GM21390 (cell line): ENCODE measurements around the gene CEP131.
"Not testable (repeated sequence)": the region's sequence is repeated elsewhere in the genome, so short reads cannot be mapped to it uniquely, and the experiment has no call there.

ENCODE experiments used
- ATAC-seq: cut with Tn5 transposase; IDR thresholded peaks from one replicate; pipeline ENCODE4 v1.9.1; 2021; ENCODE audit not compliant: unreplicated experiment

The CEP131 gene

DNA sequence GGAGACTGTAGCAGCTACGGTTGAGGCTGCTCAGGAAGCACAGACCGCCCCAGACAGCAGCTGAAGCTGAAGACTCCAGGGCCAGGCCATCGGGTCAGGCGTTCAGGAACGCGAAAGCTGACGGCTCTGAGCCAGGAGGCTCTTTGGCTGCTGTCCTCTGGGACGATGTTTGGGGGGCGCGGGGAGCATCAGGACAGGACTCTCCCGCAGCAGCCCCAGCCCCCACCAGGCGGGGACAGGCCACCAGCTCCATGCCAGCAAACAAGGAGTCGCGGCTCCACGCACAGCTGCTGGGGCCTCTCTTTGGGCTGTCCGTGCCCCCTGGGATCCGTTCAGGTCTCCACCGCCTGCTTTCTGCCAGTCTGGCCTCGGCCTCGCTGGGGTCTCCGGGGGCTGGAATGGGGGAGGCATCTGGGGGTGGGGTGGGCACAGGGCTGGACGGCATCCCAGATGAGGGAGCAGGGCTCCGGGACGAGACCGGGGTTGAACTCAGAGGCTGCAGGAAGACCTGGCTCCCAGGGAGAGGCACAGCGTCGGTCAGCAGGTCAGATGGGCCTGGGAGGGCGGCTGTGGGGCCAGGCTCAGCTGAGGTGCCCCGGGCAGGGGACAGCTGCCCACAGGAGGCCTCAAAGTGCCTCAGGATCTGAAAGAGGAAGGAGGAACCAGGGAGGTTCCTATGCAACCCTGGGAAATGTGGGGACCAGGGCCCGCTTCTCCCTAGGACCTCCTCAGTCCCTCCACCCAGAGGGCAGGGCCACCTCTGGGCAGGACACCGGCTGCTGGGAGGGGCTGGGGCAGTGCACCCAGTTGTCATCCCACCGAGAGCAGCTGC lies 6.3 kb upstream of the CEP131 start:
- ATAC-seq, result no peak

DNA sequence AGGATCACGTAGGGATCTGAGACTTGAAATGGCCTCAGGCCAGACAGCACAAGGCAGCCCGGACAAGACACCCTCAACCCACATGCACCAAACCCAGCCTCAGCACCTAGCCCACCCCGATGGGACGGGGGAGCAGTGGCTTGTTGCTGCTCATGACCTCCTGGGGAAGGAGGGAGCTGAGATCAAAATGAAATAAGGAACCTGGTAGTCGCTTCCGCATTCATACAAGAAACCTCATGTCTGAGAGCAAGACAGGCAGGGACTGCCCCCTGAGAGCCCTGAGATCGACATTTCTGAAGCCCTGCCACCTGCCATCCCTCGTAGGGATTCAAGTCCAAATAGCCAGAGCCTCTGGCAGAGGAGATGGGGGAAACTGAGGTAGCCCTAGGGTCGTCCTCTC lies 5.7 kb upstream of the CEP131 start:
- ATAC-seq, result no peak

DNA sequence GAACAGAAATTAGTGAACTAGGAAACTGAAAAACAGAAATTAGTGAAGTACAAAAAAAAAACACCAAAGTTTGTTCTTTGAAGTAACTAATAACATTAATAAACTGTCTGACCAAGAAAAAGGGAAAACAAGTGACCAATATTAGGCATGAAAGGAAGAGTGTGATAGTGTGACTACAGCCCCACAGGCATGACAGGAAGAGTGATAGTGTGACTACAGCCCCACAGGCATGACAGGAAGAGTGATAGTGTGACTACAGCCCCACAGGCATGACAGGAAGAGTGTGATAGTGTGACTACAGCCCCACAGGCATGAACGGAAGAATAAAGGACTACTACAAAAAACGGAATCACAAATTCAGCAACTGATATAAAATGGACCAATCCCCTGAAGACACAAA lies 4.9 kb upstream of the CEP131 start:
- ATAC-seq, result not testable (repeated sequence)

DNA sequence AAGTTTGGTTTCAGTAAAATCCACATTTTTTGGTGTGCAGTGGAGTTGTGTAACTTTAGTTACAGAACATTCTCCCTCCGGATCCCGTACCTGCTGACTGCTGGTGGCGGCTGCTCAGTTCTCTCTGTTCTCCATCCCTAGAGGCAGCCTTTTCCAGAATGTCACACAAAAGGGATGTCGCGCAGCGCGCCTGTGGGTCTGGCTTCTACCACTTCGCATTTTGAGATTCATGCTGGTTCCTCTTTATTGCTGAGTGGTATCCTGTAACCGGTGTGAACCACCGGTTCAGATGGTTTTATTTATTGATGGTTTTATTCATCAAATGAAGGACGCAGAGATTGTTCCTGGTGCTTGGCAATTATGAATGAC lies 981 bp upstream of the CEP131 start:
- no peak for ATAC-seq

GRCh38 chr17:81222620-81222905 lies 202 bp downstream of the CEP131 start:
- ATAC-seq, result no peak

DNA sequence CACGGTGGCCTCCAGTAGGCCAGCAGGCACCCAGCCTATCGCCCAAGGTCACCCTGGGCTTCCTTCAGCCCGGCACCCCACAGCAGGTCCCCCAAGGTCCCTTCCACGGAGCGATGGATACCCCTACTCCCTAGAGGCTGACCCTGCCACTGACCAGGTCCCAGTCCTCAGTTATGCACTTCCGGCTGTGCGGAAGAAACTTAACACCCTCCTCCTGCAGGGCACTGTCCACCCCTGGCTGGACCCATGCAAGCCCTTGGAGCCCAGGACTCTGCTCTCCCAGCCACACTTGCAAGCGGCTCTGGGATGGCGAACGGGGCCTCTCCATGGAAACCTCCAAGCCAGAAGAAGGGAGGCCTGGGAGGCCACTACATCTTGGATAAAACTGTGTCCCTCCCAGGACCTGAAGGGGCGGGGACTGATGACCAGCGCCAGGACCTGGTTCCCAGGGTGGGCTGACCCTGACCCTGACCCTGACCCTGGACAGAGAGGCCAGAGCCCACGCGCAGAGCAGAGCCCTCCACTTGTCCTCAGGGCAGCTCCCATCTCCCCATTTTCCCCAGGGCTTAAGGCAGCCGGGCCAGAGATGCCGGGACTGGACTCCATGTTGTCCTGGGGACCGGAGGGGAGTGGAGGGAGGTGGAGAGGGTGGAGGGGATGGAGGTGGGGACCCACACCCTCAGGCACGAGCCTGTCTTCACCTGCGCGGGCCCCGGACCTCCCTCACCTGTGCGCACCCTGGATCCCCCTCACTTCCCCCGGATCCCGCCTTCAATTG lies 734 bp downstream of the CEP131 start:
- no peak for ATAC-seq

DNA sequence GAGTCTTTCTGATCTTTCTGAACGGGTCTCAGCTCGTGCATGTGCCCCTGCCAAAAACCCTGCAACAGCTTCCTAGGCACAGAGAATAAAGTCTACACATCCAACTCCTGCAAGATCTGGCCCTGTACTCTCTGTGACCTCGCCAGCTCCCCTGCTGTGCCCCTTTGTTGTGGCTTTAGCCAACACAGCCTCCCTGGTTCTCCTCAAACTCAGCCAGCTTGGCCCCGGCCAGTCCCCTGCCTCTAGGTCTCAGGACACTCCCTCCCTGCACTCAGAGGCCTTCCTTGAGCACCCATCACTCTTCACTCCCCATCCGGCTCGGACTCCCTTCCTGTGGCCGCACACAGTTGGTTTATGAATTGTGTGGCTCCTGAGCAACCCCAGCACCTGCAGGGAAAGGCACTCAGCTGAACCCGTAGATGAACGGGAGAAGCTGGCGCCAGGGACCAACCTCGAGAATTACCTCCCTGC lies 1.4 kb downstream of the CEP131 start:
- no peak for ATAC-seq

DNA sequence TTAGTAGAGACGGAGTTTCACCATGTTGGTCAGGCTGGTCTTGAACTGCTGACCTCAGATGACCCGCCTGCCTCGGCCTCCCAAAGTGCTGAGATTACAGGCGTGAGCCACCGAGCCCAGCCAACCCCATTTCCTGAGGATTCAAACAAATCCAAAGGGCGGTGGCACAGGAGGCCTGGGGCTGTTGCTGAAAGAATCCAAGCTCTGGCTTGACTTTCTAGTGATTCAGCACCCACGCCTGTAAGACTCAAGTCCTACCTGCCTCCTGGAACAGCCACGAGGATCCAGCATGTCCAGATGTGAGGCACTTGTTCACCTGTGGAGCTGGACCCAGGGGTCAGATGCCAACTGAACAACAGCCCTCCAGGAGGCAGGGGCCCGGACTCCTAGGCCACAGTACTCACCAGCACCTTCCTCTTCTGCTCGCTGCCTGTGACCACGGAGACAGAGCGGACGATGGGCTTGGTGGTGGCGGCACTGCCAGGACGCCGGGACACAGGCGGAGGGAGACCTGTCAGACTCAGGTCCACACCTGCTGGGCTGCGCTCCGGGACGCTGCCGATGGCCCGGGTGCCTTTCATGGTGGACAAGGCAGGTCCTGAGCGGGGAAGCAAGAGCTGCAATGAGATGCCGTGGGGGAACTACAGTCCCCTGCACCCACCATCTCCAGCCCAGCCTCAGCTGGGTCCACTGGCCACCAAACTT lies 3.1 kb downstream of the CEP131 start:
- no peak for ATAC-seq

DNA sequence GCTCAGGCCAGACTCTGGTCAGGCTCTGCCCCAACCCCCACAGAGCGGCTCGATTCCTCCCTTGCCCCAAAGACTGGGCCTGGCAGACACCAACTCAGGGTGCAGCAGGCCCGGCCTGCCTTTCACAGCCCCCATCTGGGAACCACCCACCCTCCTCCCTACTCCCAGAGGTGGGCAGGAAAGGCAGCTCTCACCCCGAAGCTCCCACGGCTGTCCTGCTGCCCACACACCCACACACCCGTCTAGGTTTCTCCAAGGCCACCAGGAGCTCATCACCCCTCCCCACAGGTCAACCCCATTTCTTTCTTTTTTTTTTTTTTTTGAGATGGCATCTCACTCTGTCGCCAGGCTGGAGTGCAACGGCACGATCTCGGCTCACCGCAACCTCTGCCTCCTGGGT lies 3.8 kb downstream of the CEP131 start:
- ATAC-seq, result no peak

DNA sequence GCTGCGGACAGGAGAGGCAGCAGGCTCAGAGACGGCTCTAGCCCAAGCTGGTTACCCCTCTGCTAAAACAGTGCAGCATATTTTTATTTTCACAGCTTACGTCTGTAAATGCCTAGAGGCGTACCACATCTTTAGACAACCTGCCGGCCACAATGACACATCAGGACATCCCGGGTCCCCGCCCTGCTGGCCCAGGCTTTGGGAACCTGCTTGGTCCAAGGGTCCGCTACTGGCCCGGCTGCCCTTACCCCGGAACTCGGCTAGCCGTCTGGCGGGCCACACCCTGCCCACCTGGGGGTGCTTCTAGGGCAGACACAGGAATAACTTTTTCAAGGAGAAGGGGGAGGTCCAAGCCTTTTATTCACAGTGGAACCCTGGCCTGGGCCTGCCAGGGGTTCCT lies 4.3 kb downstream of the CEP131 start:
- no peak for ATAC-seq

DNA sequence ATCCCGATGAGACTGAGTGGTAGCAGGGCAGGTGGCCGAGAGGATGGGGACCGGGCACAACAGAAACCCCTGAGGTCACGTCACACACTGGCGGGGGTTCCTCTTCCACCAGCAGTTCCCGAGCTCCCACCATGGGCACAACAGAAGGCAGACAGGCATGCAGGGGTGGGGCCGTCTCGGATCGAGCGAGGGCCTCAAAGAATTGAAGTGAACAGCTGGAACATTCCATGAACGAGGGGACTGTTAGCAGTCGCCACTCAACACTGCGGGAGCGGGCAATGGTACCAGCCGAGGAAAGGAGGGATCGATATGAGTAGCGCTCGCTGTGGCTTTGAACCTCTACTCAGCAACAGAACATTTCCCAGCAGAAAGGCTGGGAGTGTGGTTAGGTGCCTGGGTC lies 5.3 kb downstream of the CEP131 start:
- no peak for ATAC-seq

DNA sequence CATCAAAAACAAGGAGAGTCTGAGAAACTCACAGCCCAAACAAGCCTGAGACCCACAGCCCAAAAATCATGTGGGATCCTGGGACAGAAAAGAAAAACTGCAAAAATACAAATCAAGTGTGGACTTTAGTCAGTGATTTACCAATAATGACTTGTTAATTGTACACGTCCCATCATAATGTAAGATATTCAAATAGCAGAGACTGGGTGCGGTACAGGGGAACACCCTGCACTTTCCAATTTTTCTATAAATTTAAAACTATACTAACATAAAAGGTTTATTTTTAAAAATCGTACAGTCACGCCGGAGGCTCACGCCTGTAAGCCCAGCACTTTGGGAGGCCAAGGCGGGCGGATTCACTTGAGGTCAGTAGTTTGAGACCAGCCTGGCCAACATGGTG lies 8.8 kb downstream of the CEP131 start:
- ATAC-seq, result no peak

DNA sequence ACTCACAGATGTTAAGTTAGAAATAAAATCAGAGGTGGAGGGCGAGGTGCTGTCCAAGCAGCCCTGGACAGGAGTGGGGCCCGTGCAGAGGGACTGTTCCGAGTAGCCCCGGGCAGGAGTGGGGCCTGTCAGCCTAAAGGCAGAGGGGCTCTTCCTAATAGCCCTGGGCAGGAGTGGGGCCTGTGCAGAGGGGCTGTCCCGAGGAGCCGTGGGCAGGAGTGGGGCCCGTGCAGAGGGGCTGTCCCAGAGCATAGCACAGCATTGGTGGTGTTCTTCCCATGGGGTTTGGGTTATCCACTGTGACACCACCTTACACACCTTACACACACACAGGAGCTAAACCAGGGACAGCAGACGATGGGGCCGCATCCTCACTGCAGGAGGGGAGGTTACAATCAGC lies 10.4 kb downstream of the CEP131 start:
- ATAC-seq, result no peak

DNA sequence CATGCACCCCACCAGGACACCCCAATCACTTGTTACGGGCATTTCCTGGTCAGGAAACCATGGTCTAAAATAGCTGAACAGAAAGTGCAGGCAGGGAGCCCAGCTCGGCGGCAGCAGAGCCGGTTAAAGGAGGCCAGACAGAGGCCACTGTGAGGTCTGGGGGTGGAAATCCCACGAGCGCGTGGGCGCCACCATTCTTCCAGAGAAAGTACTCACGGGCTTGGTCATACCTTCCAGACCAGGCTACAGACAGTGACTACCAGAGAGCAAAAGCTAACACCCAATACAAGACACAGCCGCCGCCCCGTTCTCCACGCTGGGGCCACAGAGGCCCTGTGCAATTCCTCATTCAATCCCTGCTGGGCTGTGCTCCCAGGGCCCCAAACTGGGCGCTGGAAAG lies 11.9 kb downstream of the CEP131 start:
- no peak for ATAC-seq

GRCh38 chr17:81210466-81210865 lies 12.3 kb downstream of the CEP131 start:
- no peak for ATAC-seq

DNA sequence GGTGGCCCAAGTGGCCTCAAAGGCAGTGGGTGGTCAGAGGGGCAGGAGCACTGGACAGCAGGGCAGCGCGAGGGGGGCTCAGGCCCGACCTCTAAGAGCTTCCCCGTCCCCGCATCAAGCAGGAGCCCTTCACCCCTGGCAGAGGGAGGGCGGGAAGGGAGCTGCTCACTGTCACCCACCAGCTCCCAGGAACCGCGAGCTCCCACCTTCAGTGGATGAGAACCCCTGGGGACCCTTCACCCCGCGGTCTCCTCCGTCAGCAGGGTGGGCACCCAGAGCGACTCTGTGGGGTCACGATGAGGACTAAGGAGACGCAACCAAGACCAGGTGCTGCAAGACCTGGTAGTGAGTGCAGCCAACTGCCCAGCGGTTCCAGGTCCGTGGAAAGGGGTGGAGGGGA lies 13.6 kb downstream of the CEP131 start:
- no peak for ATAC-seq

GRCh38 chr17:81208651-81209050 lies 14.1 kb downstream of the CEP131 start:
- no peak for ATAC-seq

DNA sequence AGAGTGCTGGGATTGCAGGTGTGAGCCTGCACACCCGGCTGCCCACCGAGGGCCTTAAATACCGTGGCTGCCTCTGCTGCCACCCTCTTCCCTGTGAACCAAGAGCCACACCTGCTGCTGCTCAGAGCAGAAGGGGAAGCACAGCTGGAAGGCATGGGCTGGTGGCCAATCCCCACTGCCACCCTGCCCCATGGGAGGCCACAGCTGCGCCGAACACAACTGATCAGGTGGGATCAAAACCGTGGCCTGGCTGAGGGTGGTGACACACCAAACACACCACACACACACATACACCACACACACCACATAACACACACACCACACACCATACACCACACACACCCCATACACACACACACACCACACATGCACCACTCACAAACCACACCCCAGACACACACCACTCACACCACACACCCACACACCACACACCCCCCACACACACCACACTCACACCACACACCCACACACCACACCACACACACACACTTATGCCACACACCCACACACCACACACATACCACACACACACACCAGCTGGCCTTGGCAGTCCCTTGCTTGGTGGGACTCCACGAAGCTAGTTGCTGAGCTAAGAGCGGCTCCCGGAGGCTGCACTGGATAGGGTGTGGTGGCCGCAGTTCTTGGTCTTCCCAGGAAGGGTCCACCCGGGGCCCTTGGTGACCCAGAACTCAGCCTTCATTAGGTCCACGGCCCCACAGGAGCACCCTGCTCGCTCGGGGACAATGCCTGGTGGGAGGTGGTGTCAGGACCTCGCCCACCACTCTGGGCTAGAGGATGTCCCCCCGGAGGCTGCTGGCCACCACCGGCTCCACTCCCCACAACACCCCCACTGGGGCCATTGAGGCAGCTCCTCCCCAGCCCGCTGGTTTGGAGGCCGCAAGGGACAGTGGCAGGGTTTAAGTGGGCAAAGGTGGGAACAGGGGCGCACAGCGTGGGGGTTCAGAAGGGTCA lies 14.9 kb downstream of the CEP131 start:
- ATAC-seq, result no peak

- ATAC-seq, result no peak
These were observed 16.1 kb downstream of the CEP131 start for GRCh38 chr17:81206657-81207056.

DNA sequence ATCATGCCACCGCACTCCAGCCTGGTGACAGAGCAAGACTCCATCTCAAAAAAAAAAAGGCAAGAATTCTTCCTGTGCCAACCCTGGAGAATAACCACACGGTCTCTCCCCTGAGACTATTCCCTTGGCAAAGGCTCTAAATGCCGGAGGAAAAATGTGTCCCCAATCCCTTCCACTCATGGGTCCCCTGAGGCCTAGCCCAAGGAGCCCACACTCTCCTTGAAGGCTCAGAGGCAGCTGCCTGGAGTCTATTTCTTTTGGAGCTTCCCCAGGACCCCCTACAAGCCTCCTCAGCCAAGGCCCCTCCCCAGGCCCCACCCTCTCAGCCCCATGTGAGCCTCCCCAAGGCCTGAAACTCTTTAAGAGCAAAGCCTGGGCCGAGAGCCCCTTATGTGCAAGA lies 16.6 kb downstream of the CEP131 start:
- no peak for ATAC-seq

- no peak for ATAC-seq
These were observed 18.2 kb downstream of the CEP131 start for GRCh38 chr17:81204578-81204977.
